ENCODE results near the gene PEX11A.
A peak's percentile ranks its signal among the peaks of the same experiment; 100 is the strongest.

PEX11A gene

DNA sequence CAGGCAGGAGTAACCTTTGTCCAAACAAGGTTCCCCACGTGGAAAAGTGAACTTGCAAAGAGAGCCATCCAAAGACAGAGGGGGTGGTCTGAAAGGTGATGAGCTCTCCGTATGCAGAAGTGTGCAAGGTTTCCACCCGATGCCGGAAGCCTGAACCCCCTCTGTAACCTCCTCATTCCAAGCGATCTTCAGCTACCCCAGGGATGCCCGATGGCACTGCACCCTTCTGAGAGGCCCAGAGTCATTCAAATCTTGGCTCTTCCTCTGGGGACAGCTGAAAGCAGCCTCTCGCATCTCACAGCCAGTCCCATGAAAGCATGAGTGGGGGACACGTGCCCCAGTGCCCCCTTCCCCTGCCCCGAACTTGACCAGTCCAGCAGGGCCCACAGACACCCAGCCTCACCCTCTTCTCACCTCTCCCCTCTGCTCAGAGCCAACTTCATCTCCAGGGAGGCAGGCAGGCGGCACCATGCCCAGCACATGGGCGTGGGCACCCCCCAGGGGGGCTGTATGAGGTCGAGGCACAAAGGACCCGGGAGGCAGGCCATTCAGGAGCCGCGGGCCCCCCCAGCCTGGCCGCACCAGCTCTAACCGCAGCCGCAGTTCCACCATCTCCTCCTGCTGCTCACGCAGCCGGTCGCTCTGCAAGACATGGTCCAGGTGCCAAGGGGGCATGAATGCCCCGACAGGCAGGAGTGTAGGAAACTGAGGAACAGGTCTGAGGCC lies 44.0 kb downstream of the PEX11A start:
- TF ChIP-seq ZNF843 (tag by site-specific recombination; IDR thresholded peaks at IDR 0.05), result no peak
- TF ChIP-seq, protein P1, sequence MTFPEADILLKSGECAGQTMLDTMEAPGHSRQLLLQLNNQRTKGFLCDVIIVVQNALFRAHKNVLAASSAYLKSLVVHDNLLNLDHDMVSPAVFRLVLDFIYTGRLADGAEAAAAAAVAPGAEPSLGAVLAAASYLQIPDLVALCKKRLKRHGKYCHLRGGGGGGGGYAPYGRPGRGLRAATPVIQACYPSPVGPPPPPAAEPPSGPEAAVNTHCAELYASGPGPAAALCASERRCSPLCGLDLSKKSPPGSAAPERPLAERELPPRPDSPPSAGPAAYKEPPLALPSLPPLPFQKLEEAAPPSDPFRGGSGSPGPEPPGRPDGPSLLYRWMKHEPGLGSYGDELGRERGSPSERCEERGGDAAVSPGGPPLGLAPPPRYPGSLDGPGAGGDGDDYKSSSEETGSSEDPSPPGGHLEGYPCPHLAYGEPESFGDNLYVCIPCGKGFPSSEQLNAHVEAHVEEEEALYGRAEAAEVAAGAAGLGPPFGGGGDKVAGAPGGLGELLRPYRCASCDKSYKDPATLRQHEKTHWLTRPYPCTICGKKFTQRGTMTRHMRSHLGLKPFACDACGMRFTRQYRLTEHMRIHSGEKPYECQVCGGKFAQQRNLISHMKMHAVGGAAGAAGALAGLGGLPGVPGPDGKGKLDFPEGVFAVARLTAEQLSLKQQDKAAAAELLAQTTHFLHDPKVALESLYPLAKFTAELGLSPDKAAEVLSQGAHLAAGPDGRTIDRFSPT (tag by site-specific recombination; IDR thresholded peaks at IDR 0.05), result peak; percentile 44; the same call in 1 of the 2 replicates
- no peak overlapping the region for H3K4me3 ChIP-seq (ENCODE audit: low read depth, low read length)
- CTCF ChIA-PET, result interaction anchor here (0.6 to 3.3 kb wide), 22 partner anchors 11 to 860 kb away, joined by 3 to 36 read pairs (median 4); no protein-coding TSS in a partner anchor
- no peaks in the 10 kb centered on the region for H3K9me3 ChIP-seq (ENCODE audit: control insufficient read depth, insufficient read depth, low read depth, low read length)
- no peaks in the 10 kb centered on the region for H3K4me1 ChIP-seq (ENCODE audit: control insufficient read depth, insufficient read depth, low read length)
- H3K27ac ChIP-seq (ENCODE audit: extremely low read depth, low read depth, low read length), result no peak overlapping the region
- H3K36me3 ChIP-seq (ENCODE audit: control insufficient read depth in 2 of 2, insufficient read depth in 1 of 2, low read length in 2 of 2), result peaks cover 34 to 81% of the 10 kb centered on the region in 2 experiments
- POLR2A ChIA-PET, result interaction anchor here (0.9 to 1.1 kb wide), 2 partner anchors 14 to 72 kb away, joined by 3 read pairs; partner anchors contain the start of gene TICRR

DNA sequence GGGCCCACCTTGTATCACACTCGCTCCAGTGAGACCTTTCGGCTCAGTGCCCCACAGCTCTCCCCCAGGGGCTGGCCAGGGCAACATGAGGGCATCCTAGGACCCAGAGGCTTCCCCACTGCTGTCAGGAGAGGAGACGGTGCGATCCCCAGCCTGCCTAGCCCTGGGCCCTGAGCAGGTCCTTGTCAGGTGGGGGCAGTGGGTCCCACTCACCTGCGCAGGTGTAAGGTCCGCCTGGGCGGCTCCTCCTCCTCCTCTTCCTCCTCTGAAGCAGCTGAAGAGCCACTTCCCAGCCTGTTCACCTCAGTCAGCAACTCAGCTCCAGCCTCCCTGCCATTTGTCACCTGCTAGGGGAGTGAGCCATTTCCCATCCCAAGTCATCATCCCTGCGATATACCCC lies 44.9 kb downstream of the PEX11A start:
- TF ChIP-seq ZNF521 (tag by site-specific recombination; IDR thresholded peaks at IDR 0.05) (no peak), TCF7L2 (IDR thresholded peaks at IDR 0.05; ENCODE audit: borderline replicate concordance, low read depth, low read length) (no peak), OSR2 (tag by site-specific recombination; IDR thresholded peaks at IDR 0.05) (no peak)
- TF ChIP-seq, protein P2, sequence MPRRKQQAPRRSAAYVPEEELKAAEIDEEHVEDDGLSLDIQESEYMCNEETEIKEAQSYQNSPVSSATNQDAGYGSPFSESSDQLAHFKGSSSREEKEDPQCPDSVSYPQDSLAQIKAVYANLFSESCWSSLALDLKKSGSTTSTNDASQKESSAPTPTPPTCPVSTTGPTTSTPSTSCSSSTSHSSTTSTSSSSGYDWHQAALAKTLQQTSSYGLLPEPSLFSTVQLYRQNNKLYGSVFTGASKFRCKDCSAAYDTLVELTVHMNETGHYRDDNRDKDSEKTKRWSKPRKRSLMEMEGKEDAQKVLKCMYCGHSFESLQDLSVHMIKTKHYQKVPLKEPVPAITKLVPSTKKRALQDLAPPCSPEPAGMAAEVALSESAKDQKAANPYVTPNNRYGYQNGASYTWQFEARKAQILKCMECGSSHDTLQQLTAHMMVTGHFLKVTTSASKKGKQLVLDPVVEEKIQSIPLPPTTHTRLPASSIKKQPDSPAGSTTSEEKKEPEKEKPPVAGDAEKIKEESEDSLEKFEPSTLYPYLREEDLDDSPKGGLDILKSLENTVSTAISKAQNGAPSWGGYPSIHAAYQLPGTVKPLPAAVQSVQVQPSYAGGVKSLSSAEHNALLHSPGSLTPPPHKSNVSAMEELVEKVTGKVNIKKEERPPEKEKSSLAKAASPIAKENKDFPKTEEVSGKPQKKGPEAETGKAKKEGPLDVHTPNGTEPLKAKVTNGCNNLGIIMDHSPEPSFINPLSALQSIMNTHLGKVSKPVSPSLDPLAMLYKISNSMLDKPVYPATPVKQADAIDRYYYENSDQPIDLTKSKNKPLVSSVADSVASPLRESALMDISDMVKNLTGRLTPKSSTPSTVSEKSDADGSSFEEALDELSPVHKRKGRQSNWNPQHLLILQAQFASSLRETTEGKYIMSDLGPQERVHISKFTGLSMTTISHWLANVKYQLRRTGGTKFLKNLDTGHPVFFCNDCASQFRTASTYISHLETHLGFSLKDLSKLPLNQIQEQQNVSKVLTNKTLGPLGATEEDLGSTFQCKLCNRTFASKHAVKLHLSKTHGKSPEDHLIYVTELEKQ (tag by site-specific recombination; IDR thresholded peaks at IDR 0.05; ENCODE audit: borderline replicate concordance), result no peak
- Histone ChIP-seq H3K9me3 (ENCODE audit: control insufficient read depth, insufficient read depth, low read depth, low read length) (no peaks in the 10 kb centered on the region), H3K4me1 (ENCODE audit: control insufficient read depth, insufficient read depth, low read length) (no peaks in the 10 kb centered on the region), H3K4me3 (ENCODE audit: low read depth, low read length) (no peak overlapping the region), H3K27ac (ENCODE audit: extremely low read depth, low read depth, low read length) (no peak overlapping the region), H3K36me3 (ENCODE audit: control insufficient read depth in 2 of 2, insufficient read depth in 1 of 2, low read length in 2 of 2) (peaks cover 41 to 87% of the 10 kb centered on the region in 2 experiments)
- ChIA-PET POLR2A (interaction anchor here (0.9 to 1.1 kb wide), 2 partner anchors 13 to 71 kb away, joined by 3 read pairs; partner anchors contain the start of gene TICRR), CTCF (interaction anchor here (0.9 to 3.3 kb wide), 4 partner anchors 12 to 287 kb away, joined by 3 to 36 read pairs (median 4); no protein-coding TSS in a partner anchor)

DNA sequence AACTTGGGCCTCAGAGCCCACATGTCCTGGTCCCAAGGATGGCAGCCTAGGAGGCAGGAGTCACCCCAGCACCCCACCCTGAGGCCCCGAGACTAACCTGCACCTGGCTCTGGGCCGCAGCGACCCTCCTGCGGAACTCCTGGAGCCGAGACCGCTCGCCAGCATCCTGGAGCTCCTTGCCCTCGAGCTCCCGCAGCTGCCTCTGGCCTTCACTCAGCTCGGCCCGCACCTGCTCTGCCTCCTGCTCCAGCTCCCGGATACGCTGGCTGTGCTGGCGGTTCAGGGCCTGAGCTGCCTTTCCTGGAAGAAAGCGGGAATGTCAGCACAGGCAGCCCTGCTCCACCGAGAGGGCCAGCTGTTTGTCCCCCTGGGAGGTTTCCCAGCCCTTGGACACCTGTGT lies 48.4 kb downstream of the PEX11A start:
- Histone ChIP-seq H3K4me3 (ENCODE audit: low read depth, low read length) (no peak overlapping the region), H3K4me1 (ENCODE audit: control insufficient read depth, insufficient read depth, low read length) (no peaks in the 10 kb centered on the region), H3K27ac (ENCODE audit: extremely low read depth, low read depth, low read length) (no peak overlapping the region), H3K9me3 (ENCODE audit: control insufficient read depth, insufficient read depth, low read depth, low read length) (peaks cover 2% of the 10 kb centered on the region; the same call in 1 of the 2 replicates), H3K36me3 (ENCODE audit: control insufficient read depth in 2 of 2, insufficient read depth in 1 of 2, low read length in 2 of 2) (peaks cover 41 to 65% of the 10 kb centered on the region in 2 experiments)
- POLR2A ChIA-PET, result no interaction called here
- CTCF ChIA-PET, result interaction anchor here (0.6 to 0.7 kb wide), 4 partner anchors 11 to 357 kb away, joined by 3 to 8 read pairs (median 3); no protein-coding TSS in a partner anchor
- peak; percentile 21; the same call in 1 of the 2 replicates for TF ChIP-seq ZNF600 (tag by site-specific recombination; IDR thresholded peaks at IDR 0.05)
- TF ChIP-seq, protein P3, sequence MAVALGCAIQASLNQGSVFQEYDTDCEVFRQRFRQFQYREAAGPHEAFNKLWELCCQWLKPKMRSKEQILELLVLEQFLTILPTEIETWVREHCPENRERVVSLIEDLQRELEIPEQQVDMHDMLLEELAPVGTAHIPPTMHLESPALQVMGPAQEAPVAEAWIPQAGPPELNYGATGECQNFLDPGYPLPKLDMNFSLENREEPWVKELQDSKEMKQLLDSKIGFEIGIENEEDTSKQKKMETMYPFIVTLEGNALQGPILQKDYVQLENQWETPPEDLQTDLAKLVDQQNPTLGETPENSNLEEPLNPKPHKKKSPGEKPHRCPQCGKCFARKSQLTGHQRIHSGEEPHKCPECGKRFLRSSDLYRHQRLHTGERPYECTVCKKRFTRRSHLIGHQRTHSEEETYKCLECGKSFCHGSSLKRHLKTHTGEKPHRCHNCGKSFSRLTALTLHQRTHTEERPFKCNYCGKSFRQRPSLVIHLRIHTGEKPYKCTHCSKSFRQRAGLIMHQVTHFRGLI (tag by site-specific recombination; IDR thresholded peaks at IDR 0.05), result no peak

Measured in HEK293 (cell line).